Measurements from ENCODE around the gene ATXN2. TPM values are rescaled to one million over a fixed set of nuclear protein-coding genes. Genes with fewer than 3 reads are reported as not detected.
A peak's percentile ranks its signal among the peaks of the same experiment; 100 is the strongest.
"Not testable (repeated sequence)": the region's sequence is repeated elsewhere in the genome, so short reads cannot be mapped to it uniquely, and the experiment has no call there.

The ATXN2 gene
- total RNA-seq, 2 donors from 2014 or later: 51.6 to 63.3 TPM

DNA sequence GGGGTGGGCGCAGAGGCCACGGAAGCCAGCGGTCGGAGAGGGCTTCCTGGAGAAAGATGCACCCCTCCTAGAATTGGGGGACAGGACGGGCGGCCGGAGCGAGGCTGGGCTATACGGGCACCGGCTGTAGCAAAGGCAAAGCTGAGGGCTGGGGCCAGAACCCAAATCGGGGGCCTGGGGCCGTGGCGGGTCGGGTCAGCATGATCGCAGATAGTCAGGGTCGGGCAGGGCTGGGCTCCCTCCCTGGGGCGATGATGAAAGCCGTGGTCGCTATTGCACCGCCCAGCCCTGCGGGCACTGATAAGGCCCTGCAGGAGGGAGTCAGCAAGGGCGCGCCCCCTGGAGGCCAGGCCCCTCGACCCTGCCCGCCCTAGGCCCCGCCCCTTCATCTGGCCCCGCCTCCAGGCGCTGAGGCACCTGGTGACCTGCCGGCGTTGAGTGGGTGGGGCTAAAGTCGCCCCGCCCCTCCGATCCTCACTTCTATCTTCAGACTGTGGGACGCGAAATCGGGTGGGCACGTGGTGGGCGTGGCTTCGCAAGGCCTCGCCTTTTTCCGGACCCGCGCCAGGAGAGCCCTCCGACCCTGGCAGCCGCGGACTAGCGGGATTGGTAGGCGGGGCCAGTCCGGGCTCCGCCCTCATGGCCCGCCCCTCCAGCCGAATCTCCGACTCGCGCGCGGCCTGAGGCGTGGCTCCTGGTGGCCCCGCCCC is 193.8 kb downstream of the ATXN2 start:
- Mint-ChIP-seq H3K9me3 (peaks cover 0 to under 1% of the 10 kb centered on the region in 2 donors), H3K36me3 (peaks cover under 1 to 4% of the 10 kb centered on the region in 2 donors), H3K27ac (peak overlapping the region; percentile 89 to 92)
- ATAC-seq (peak; percentile 48 to 77), DNase-seq (ENCODE audit: low spot score in 2 of 2) (peak; percentile 91 to 98)

DNA sequence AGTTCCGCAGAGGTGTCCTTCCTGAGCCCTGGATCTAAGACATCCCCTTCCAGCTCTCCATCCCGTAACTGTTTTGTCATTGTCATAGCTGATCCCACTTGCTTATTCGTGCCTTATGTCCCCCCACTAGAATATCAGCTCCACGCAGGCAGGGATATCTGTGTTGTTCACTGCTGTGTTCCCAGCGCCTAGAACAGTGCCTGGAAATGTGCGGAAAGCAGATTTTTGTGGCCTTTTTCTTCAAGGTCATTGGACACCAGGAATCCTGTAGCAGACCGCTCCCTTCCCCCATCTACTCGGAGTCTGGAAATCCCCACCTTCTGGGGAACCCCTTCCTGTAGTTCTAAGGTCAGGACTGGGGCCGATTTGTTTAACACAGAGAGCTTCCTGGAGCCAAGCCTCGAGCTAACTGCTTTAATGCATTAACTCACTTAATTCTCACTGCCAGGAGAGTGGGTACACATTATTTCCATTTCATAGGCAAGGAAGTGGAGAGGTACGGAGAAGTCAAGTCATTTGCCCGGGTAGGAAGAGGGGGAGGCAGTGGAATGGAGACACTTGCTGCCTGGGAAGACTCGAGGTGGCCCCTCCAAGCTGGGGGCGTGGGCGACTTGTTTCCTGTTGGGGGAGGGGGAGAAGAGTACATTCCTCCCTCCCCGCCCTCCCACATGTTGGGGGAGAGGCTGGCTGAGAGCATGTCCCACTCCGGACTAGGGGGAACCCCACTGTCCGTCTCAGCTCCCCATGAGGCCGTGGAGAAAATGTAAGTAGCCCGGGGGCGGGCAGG is 194.6 kb downstream of the ATXN2 start:
- Mint-ChIP-seq H3K36me3 (peaks cover 6 to 8% of the 10 kb centered on the region in 2 donors), H3K27ac (peak overlapping the region; percentile 89 to 92), H3K9me3 (peaks cover 2 to 8% of the 10 kb centered on the region in 2 donors)
- DNase-seq (ENCODE audit: low spot score in 2 of 2) (peak; percentile 54 to 71), ATAC-seq (peak; percentile 8 to 21)

DNA sequence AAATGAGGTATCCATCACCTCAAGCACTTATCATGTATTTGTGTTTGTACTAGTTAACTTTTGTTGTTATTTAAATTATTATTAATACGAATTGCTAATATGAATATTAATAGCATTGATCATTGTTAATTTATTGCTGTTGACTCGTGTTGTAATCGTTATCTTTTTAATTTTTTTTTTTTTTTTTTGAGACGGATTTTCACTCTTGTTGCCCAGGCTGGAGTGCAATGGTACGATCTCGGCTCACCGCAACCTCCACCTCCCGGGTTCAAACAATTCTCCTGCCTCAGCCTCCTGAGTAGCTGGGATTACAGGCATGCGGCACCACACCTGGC is 196.7 kb downstream of the ATXN2 start:
- not testable (repeated sequence) for ATAC-seq; H3K9me3 Mint-ChIP-seq; DNase-seq (ENCODE audit: low spot score in 2 of 2)
- H3K27ac Mint-ChIP-seq: peak overlapping the region in 1 of 2 donors; percentile 92
- H3K36me3 Mint-ChIP-seq: peaks cover 4 to 10% of the 10 kb centered on the region in 2 donors

Other genes with a start within 250 kb of the ATXN2 start
- 1 to 10 TPM in 1 of 2 donors, under 1 TPM in 1; 0.64 to 1.5 TPM for gene PHETA1, start 230.2 kb downstream of the ATXN2 start, total RNA-seq
- 10 to 100 TPM; 18.0 to 24.6 TPM for gene SH2B3, start 193.4 kb downstream of the ATXN2 start, total RNA-seq
- 10 to 100 TPM; 17.1 to 18.8 TPM for gene BRAP, start 86.6 kb upstream of the ATXN2 start, total RNA-seq
- gene ACAD10, start 86.7 kb upstream of the ATXN2 start, total RNA-seq: 10 to 100 TPM; 23.3 to 31.4 TPM
- 1 to 10 TPM; 2.4 to 3.2 TPM for gene ALDH2, start 167.6 kb upstream of the ATXN2 start, total RNA-seq
- gene MAPKAPK5, start 242.9 kb upstream of the ATXN2 start, total RNA-seq: 10 to 100 TPM; 31.8 to 61.3 TPM